GM19395 (cell line): Measurements from ENCODE around the gene DDX59.
"Not testable (repeated sequence)": the region's sequence is repeated elsewhere in the genome, so short reads cannot be mapped to it uniquely, and the experiment has no call there.

Experiments
- ATAC-seq: cut with Tn5 transposase; IDR thresholded peaks from one replicate; pipeline ENCODE4 v1.9.1; 2021; ENCODE audit warnings: mild to moderate bottlenecking, moderate library complexity; ENCODE audit not compliant: unreplicated experiment

DDX59 gene

GRCh38 chr1:200630515-200630899 lies 39.2 kb downstream of the DDX59 start:
- not testable (repeated sequence) for ATAC-seq

- ATAC-seq: no peak
Measured at GRCh38 chr1:200629876-200630514, 39.7 kb downstream of the DDX59 start.

GRCh38 chr1:200628223-200628881 lies 41.4 kb downstream of the DDX59 start:
- ATAC-seq: peak; percentile 82

DNA sequence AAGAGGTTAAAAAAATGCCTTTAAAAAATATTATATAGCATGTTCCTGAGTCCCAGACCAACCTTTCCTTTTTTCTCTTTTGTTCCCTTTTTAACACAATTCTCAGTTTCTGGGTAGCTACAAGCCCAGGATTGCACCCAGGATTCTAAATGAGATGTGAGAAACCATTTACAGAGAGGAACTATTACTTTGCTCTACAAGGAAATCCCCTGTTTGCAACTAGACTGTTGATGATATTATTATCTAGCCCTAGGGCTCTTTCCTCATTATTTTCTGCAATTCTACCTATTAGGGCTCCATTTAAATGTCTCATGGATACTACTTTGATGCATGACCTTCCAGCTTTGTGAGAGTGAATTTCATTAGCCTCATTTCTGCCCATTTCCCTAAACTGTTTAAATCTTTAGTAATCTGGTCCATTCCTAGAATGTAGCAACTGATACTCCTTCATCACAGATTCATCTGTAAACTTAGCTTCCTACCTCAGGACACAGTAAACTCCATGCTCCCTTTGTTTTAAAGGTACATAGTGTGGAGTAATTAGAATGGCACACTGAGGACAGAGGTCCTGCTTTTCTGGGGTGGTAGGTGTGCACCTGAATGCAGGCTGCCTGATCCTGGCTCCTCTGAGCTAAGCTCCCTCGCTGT lies 42.0 kb downstream of the DDX59 start:
- no peak for ATAC-seq

- no peak for ATAC-seq
Measured at GRCh38 chr1:200626853-200627534, 42.7 kb downstream of the DDX59 start.

DNA sequence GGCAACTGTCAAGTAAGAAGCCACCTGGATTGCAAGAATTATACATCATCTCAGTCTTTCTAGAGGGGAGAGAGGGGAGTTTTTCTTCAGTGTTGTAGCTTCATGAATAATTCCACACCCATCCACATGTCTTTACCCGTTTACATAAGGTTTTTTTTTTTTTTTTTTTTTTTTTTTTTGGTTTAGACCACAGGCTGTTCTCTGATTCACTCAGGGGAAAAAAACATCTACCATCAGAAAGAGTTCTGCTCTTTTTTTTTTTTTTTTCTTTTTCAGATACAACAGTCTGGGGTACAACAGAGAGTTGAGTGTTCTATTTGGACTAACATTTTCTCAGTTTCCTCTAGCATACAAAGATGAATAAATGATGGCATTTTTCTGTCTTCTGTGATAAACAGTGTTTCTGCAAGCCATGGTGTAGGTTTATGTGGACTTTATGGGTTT lies 44.3 kb downstream of the DDX59 start:
- ATAC-seq: peak; percentile 18

DNA sequence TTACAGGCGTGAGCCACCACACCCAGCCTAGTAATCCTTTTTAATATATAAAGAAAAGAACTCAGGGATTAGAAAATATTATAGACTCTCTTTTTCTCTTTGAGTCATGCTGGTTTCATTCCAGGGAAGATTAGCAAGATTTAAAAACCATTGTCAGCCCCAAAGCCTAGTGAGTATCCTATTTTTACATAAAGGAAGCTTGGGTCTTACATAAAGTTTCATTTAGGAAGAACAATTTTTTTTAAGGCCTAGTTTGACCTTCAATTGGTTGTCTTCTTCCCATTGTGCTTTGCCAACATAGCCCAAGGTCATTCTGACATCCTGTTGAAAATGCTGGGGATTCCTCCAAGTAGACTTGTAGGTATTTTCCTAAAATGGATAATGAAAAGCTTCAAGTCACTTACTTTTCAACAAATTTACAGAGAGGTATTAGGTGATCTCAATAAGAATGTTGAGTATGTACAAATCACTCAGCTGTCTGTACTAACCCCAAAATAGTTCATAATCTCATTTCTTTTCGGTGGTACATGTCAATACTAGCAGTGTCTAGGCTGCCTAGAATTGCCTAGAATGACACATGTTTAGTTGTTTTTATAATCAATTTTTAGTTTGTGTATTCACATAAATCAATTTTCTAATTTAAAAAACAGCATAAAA lies 44.9 kb downstream of the DDX59 start:
- ATAC-seq: no peak

- peak; percentile 89 for ATAC-seq
Measured at GRCh38 chr1:200620273-200621131, 49.2 kb downstream of the DDX59 start, which contains the start of gene KIF14. TSS of gene KIF14 (minus strand) at chr1:200620751. CDS start at chr1:200618723, 2,028 bp downstream.

- no peak for ATAC-seq
Measured at GRCh38 chr1:200619894-200620272, 49.8 kb downstream of the DDX59 start.

GRCh38 chr1:200610846-200611245 lies 58.9 kb downstream of the DDX59 start:
- ATAC-seq: no peak

DNA sequence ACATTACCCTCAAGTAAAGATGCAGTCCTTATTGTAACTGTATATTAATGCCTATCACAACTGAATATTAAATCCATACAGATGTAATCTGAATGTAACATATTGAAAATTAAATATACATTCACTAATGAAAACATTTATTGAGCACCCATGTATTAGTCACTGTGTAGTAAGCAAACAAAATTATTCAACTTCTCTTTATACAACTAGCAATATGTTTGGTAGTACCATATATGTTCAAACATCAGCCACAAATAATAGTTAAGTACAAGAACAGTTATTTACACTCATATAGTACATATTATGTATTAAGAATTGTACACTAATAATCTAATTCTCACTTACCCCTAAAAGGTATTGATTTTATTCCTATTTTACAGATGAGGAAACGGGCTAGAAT lies 67.1 kb downstream of the DDX59 start:
- no peak for ATAC-seq
